ENCODE results near the gene RGP1. TPM values are rescaled to one million over a fixed set of nuclear protein-coding genes. Genes with fewer than 3 reads are reported as not detected.
A peak's percentile ranks its signal among the peaks of the same experiment; 100 is the strongest.

The RGP1 gene
- polyA plus RNA-seq, 1 of the 3 experiments (the other 2 are of a cell fraction) = 16.1 TPM

DNA sequence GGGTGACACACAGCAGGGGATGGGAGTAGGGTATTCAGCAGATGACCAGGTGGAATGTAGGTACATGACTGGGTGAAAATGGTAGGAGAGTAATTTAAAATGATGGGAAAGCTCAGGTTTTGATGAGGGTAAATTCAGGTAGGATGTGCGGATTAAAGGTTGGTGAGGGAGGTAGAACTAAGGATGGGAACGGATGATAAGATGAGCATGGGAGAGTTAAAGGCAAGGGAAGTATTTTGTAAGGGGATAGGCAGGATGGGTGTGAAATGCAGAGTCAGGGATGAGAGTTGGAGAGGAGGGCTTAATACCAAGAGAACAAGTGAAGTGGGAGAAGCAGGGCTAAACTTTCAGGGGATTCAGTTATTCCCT, 18.6 kb upstream of the RGP1 start:
- no peak for DNase-seq
- Histone ChIP-seq H3K4me3 (ENCODE audit: low read depth in 2 of 2, low read length in 1 of 2) (peak overlapping the region; percentile 89 to 96), H3K36me3 (replicated peaks in 1 of 2; ENCODE audit: control insufficient read depth in 1 of 2, insufficient read depth in 2 of 2, low read length in 1 of 2) (peaks cover 15 to 30% of the 10 kb centered on the region in 2 experiments), H3K4me1 (ENCODE audit: control insufficient read depth in 1 of 2, insufficient read depth in 2 of 2, low read depth in 1 of 2, low read length in 1 of 2) (peaks cover 38 to 43% of the 10 kb centered on the region in 2 experiments), H3F3A (replicated peaks; ENCODE audit: insufficient read depth) (peaks cover 57% of the 10 kb centered on the region), H4K20me1 (ENCODE audit: insufficient read depth) (peaks cover 18% of the 10 kb centered on the region), H3K27me3 (ENCODE audit: insufficient read depth) (no peaks in the 10 kb centered on the region), H3K9ac (peak overlapping the region; percentile 94), H3K27ac (ENCODE audit: low read depth in 2 of 2, low read length in 1 of 2) (peak overlapping the region; percentile 88 to 94), H3K4me2 (peak overlapping the region; percentile 91), H3K9me3 (no peaks in the 10 kb centered on the region), H2AFZ (ENCODE audit: low read depth) (no peak overlapping the region), H3K9me2 (no peaks in the 10 kb centered on the region), H3K79me2 (ENCODE audit: insufficient read depth) (peaks cover 90% of the 10 kb centered on the region)
- TF ChIP-seq SMC3 (IDR thresholded peaks at IDR 0.05; ENCODE audit: low read depth, low read length) (no peak), EP300 (IDR thresholded peaks at IDR 0.05; ENCODE audit: borderline replicate concordance in 1 of 2, low read depth in 1 of 2, low read length in 1 of 2) (no peak), TAF1 (IDR thresholded peaks at IDR 0.05; ENCODE audit: borderline replicate concordance, low read depth, low read length) (no peak)
- TF ChIP-seq, protein P1, sequence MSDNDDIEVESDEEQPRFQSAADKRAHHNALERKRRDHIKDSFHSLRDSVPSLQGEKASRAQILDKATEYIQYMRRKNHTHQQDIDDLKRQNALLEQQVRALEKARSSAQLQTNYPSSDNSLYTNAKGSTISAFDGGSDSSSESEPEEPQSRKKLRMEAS (IDR thresholded peaks at IDR 0.05; ENCODE audit: low read depth) = no peak
- TF ChIP-seq, protein P2, sequence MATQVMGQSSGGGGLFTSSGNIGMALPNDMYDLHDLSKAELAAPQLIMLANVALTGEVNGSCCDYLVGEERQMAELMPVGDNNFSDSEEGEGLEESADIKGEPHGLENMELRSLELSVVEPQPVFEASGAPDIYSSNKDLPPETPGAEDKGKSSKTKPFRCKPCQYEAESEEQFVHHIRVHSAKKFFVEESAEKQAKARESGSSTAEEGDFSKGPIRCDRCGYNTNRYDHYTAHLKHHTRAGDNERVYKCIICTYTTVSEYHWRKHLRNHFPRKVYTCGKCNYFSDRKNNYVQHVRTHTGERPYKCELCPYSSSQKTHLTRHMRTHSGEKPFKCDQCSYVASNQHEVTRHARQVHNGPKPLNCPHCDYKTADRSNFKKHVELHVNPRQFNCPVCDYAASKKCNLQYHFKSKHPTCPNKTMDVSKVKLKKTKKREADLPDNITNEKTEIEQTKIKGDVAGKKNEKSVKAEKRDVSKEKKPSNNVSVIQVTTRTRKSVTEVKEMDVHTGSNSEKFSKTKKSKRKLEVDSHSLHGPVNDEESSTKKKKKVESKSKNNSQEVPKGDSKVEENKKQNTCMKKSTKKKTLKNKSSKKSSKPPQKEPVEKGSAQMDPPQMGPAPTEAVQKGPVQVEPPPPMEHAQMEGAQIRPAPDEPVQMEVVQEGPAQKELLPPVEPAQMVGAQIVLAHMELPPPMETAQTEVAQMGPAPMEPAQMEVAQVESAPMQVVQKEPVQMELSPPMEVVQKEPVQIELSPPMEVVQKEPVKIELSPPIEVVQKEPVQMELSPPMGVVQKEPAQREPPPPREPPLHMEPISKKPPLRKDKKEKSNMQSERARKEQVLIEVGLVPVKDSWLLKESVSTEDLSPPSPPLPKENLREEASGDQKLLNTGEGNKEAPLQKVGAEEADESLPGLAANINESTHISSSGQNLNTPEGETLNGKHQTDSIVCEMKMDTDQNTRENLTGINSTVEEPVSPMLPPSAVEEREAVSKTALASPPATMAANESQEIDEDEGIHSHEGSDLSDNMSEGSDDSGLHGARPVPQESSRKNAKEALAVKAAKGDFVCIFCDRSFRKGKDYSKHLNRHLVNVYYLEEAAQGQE (IDR thresholded peaks at IDR 0.05; ENCODE audit: low read depth, low read length) = no peak
- TF ChIP-seq, protein P3, sequence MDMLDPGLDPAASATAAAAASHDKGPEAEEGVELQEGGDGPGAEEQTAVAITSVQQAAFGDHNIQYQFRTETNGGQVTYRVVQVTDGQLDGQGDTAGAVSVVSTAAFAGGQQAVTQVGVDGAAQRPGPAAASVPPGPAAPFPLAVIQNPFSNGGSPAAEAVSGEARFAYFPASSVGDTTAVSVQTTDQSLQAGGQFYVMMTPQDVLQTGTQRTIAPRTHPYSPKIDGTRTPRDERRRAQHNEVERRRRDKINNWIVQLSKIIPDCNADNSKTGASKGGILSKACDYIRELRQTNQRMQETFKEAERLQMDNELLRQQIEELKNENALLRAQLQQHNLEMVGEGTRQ (IDR thresholded peaks at IDR 0.05; ENCODE audit: borderline replicate concordance, low read depth, low read length) = no peak
- TF ChIP-seq, protein P4, sequence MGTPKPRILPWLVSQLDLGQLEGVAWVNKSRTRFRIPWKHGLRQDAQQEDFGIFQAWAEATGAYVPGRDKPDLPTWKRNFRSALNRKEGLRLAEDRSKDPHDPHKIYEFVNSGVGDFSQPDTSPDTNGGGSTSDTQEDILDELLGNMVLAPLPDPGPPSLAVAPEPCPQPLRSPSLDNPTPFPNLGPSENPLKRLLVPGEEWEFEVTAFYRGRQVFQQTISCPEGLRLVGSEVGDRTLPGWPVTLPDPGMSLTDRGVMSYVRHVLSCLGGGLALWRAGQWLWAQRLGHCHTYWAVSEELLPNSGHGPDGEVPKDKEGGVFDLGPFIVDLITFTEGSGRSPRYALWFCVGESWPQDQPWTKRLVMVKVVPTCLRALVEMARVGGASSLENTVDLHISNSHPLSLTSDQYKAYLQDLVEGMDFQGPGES (IDR thresholded peaks at IDR 0.05; ENCODE audit: low read depth, low read length) = no peak
- TF ChIP-seq, protein P5, sequence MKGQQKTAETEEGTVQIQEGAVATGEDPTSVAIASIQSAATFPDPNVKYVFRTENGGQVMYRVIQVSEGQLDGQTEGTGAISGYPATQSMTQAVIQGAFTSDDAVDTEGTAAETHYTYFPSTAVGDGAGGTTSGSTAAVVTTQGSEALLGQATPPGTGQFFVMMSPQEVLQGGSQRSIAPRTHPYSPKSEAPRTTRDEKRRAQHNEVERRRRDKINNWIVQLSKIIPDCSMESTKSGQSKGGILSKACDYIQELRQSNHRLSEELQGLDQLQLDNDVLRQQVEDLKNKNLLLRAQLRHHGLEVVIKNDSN (IDR thresholded peaks at IDR 0.05; ENCODE audit: borderline replicate concordance, low read depth) = no peak
- POLR2A ChIA-PET = interaction anchor here (1.6 to 3.1 kb wide), 2 partner anchors 18 to 55 kb away, joined by 6 to 28 read pairs; partner anchors contain the start of genes GBA2 and RGP1
- 93% methylated on average over 2 of the region's 2 CpGs for WGBS (ENCODE audit: low lambda C conversion rate)
- CTCF ChIA-PET = interaction anchor here (0.6 to 9.7 kb wide), 12 partner anchors 16 to 192 kb away, joined by 3 to 103 read pairs (median 5); partner anchors contain the start of genes ARHGEF39, CCDC107, RMRP and TESK1
